Midbrain (tissue), 1 donor: ENCODE data around the gene MAGI2.

ENCODE experiments used
- DNase-seq: peaks from one replicate; lab custom pipeline; 2025; lab: John Stamatoyannopoulos, UW

The MAGI2 gene

GRCh38 chr7:78179211-78179610, 1274.3 kb downstream of the MAGI2 start:
- DNase-seq = no peak

- DNase-seq = no peak
Observed at GRCh38 chr7:78178319-78178718, 1275.1 kb downstream of the MAGI2 start.

GRCh38 chr7:78176171-78176570, 1277.3 kb downstream of the MAGI2 start:
- DNase-seq = peak; percentile 20

GRCh38 chr7:78175330-78176100, 1278.0 kb downstream of the MAGI2 start:
- no peak for DNase-seq

DNA sequence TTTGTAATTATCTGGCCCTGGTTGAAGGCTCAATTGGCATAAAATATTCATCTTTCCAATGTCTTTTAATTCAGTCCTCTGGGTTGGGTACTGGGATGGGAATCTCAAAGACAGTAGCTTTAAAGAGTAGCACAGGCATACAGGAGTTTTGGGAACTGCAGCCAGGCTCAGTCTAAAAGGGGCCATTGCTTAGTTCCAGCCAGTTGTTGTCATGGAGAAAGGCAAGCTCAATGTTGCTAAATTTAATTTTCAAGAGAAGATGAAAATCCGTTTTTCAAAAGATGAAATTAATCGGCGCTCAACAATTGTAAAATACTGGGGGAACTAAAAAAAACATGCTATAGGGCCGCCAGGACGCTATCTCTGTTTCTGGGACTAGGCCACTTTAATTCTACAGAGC, 1279.8 kb downstream of the MAGI2 start:
- no peak for DNase-seq

DNA sequence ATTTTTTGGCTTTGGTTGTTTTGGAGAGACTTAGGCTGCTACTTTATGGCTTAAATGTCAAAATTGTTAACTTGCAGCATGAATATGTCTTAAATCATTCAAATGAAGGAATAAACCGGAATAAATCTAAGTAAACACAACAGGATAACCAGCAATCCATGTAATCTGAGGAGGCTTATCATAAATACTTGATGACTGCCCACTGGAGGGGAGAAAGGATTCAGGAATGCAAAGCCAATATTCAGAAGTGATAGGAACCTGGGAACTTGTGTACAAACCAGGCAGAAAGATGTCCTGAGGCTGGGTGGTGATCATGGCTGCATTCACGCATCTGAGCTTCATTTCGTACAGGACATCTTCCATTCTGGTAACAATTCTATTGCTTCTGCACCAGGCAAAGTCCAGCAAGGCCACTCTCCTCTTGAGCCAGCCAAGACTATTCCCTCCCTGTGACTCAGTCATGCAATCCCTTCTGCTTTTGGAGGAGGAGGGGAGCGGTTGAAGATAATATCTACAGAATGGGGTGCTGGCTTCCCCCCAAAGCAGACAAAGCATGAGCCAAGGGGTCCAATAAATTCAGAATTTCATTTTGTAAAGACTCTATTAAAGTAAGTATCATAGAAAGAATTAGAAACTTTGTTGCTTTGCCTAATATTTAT, 1280.4 kb downstream of the MAGI2 start:
- no peak for DNase-seq

- no peak for DNase-seq
Observed at GRCh38 chr7:78172267-78172757, 1281.2 kb downstream of the MAGI2 start.

GRCh38 chr7:78171398-78171797, 1282.1 kb downstream of the MAGI2 start:
- DNase-seq = no peak

- DNase-seq = no peak
Observed at GRCh38 chr7:78170815-78171214, 1282.7 kb downstream of the MAGI2 start.

GRCh38 chr7:78169992-78170391, 1283.5 kb downstream of the MAGI2 start:
- no peak for DNase-seq

- no peak for DNase-seq
Observed at GRCh38 chr7:78168865-78169264, 1284.6 kb downstream of the MAGI2 start.

DNA sequence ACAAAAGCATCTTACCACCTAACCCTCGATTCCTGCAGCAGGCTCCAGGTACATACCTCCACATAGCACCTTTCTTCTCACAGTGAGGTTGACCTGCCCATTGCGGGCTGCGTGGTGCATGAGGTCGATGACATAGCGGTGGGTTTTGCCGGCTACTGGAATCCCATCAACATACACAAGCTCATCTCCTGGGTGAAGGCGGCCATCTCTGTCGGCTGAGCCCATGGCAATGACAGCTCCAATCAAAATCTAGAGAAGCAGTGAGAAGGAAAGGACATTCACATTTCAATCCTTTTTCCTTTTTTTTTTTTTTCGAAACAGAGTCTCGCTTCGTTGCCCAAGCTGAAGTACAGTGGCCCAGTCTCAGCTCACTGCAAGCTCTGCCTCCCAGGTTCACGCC, 1285.6 kb downstream of the MAGI2 start:
- DNase-seq = no peak

- no peak for DNase-seq
Observed at GRCh38 chr7:78165854-78166253, 1287.6 kb downstream of the MAGI2 start.

GRCh38 chr7:78165454-78165853, 1288.0 kb downstream of the MAGI2 start:
- DNase-seq = no peak

GRCh38 chr7:78164459-78164858, 1289.0 kb downstream of the MAGI2 start:
- DNase-seq = peak; percentile 17

DNA sequence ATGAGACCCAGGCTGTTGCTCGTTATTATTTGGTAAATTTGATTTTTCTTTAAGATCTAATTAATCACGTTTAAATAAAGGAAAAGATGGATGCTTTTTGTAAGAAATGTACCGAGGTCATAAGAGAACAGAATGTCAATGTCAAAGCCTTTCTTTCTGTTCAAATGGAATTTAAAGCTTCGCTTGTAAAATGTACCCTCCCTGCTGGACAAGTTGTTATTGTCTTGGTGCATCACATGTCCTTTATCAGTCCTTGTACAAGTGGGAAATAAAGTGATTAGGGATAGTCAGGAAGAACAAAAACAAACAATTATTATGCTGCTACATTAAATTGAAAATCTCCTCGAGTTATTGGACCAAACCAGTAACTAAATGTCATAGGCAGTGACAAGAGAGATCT, 1291.7 kb downstream of the MAGI2 start:
- DNase-seq = peak; percentile 23

- DNase-seq = no peak
Observed at GRCh38 chr7:78159545-78159944, 1293.9 kb downstream of the MAGI2 start.

DNA sequence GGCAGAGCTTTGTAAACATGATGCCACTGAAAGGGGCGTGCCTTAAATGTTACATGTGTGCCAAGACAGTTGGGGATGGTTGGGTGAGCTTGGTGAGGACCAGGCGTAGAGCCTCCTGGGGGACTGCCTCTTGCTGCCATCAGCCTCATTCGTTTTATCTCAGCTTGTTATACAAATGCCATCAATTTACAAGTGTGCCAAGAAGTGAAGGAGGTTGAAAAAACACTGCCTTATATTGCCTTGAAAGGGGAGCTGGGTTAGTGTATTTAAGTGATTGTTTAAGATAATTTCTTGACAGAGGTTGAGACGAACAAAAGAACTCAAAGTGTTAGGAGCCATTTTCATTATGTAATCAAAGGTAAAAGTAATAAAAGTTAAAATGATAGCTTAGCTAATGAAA, 1300.2 kb downstream of the MAGI2 start:
- DNase-seq = no peak

DNA sequence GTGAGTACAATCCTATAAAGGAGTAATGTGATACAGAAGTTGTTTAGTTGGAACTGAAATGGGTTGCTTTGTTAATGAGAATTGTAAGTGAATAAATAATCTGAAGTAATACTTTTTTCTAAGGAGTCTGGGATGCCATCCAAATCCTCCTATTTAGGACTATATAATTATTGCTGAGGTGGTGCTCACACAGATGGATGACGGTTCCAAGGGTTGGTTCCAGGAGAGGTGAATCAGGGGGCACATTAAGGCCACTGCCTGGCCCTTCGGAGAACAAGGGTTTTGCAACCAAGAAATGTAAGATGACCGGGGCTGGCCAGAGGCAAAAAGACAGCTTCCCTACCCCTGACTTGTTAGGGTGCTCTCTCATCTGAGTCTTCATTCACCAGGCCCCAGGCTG, 1302.2 kb downstream of the MAGI2 start:
- no peak for DNase-seq

DNA sequence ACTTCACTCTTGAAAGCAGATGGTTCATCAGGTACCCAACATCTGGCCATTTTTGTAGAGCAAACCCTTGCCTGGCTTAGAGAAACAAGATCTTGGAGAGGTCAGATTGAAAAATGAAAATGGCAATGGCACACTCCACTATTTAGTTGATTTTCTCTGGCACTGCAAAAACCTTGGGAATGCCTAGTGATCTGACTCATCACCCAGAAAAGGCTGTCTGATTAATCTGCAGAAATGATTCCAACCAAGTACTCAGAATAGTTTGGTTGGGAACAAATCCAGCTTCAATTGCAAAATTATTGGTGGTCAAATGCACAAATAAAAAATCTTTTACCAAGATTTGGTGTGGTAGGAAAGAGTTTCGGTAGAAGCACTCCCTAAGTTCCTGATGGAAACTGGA, 1303.7 kb downstream of the MAGI2 start:
- no peak for DNase-seq

- no peak for DNase-seq
Observed at GRCh38 chr7:78148166-78148894, 1305.1 kb downstream of the MAGI2 start.

- DNase-seq = no peak
Observed at GRCh38 chr7:78146546-78146945, 1306.9 kb downstream of the MAGI2 start.

DNA sequence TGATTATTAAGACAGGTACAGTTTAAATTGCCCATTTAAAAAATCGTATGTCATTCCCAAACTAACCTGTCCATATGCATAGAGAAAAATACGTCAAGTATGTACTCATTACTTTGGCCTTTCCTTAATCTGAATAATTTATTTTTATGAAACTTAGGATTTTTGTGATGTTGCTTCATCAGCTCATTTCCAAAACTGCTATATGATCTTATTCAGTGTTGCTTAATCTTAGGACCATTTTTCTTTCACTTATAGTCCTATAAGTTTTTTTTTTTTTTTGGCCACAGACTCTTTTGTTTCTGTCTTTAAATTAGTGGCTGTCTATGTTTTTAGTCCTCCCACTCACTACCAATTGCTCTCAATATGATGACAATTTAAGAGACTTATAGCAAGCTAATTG, 1309.8 kb downstream of the MAGI2 start:
- no peak for DNase-seq
